Neural cell (in vitro differentiated cells): Measurements from ENCODE around the gene MYO3A. TPM values are rescaled to one million over a fixed set of nuclear protein-coding genes. Genes with fewer than 3 reads are reported as not detected.

ENCODE experiments used
- H2AFZ ChIP-seq: fragments of 200-600, 300-800 bp; sonication (generic), shearing (Covaris generic); 2 replicates; pipeline ENCODE4 v1.6.0; 2014; ENCODE audit warnings: low read depth, mild to moderate bottlenecking, antibody characterized with exemption, low read length, moderate library complexity
- H3F3A ChIP-seq: fragments of 200-600 bp; shearing (Covaris generic); 2 replicates; pipeline ENCODE4 v1.6.1; 2016; ENCODE audit warnings: mild to moderate bottlenecking, moderate library complexity, mixed read lengths, antibody characterized with exemption, low read length; ENCODE audit not compliant: insufficient read depth, poor library complexity, severe bottlenecking
- H3K27ac ChIP-seq: fragments of 200-600, 300-800 bp; sonication (generic), shearing (Covaris generic); 2 replicates; pipeline ENCODE4 v1.5.1; 2014; ENCODE audit warnings: mild to moderate bottlenecking, low read length, moderate library complexity
- H3K27me3 ChIP-seq: fragments of 300-800, 200-600 bp; sonication (generic), shearing (Covaris generic); 2 replicates; pipeline ENCODE4 v1.6.0; 2014; ENCODE audit warnings: mild to moderate bottlenecking, low read depth, low read length, moderate library complexity; ENCODE audit not compliant: insufficient read depth
- H3K36me3 ChIP-seq: fragments of 300-800, 200-600 bp; sonication (generic), shearing (Covaris generic); 2 replicates; pipeline ENCODE4 v1.5.1; 2014; ENCODE audit warnings: mild to moderate bottlenecking, antibody characterized with exemption, low read length, moderate library complexity; ENCODE audit not compliant: insufficient read depth
- H3K4me2 ChIP-seq: fragments of 300-800, 200-600 bp; sonication (generic), shearing (Covaris generic); 2 replicates; pipeline ENCODE4 v1.6.0; 2014; ENCODE audit warnings: mild to moderate bottlenecking, low read length
- H3K4me3 ChIP-seq: fragments of 300-800, 200-600 bp; sonication (generic), shearing (Covaris generic); 2 replicates; pipeline ENCODE4 v1.5.1; 2014; ENCODE audit warnings: mild to moderate bottlenecking, low read length, moderate library complexity
- H3K79me2 ChIP-seq: fragments of 200-600 bp; shearing (Covaris generic); replicated peaks from 2 replicates; pipeline ENCODE4 v1.6.0; 2014; ENCODE audit warnings: mild to moderate bottlenecking, low read length, moderate library complexity; ENCODE audit not compliant: insufficient read depth
- H3K9ac ChIP-seq: fragments of 300-800, 200-600 bp; sonication (generic), shearing (Covaris generic); 2 replicates; pipeline ENCODE4 v1.6.1; 2016; ENCODE audit warnings: mild to moderate bottlenecking, low read length, mixed read lengths
- H3K9me2 ChIP-seq: fragments of 200-600 bp; shearing (Covaris generic); 2 replicates; pipeline ENCODE4 v1.6.1; 2016; ENCODE audit warnings: mild to moderate bottlenecking, low read length, mixed read lengths; ENCODE audit not compliant: insufficient read depth
- H3K9me3 ChIP-seq: fragments of 200-600, 300-800 bp; sonication (generic), shearing (Covaris generic); 2 replicates; pipeline ENCODE4 v1.6.1; 2016; ENCODE audit warnings: mild to moderate bottlenecking, mixed run types, low read length, moderate library complexity, mixed read lengths
- H4K20me1 ChIP-seq: fragments of 200-600 bp; shearing (Covaris generic); 2 replicates; pipeline ENCODE4 v1.6.1; 2016; ENCODE audit warnings: mild to moderate bottlenecking, mixed run types; ENCODE audit not compliant: insufficient read depth
- CTCF ChIP-seq: fragments of 450-650 bp; IDR thresholded peaks from 2 replicates; pipeline ENCODE4 v1.5.1; 2014; ENCODE audit warnings: antibody characterized with exemption, mild to moderate bottlenecking, moderate library complexity; ENCODE audit not compliant: poor library complexity, severe bottlenecking
- EP300 ChIP-seq: fragments of 450-650 bp; conservative IDR thresholded peaks from 2 replicates; pipeline ENCODE4 v1.6.1; 2014; ENCODE audit warnings: antibody characterized with exemption, mild to moderate bottlenecking, moderate library complexity; ENCODE audit not compliant: poor library complexity, severe bottlenecking
- EZH2 ChIP-seq: fragments of 200-600, 300-800 bp; shearing (Covaris generic), sonication (generic); IDR thresholded peaks from 2 replicates; pipeline ENCODE4 v1.6.1; 2014; ENCODE audit warnings: antibody characterized with exemption, low read length, borderline replicate concordance, mild to moderate bottlenecking; ENCODE audit not compliant: insufficient read depth, poor library complexity, severe bottlenecking
- MXI1 ChIP-seq: fragments of 450-650 bp; conservative IDR thresholded peaks from 2 replicates; pipeline ENCODE4 v1.6.1; 2014; ENCODE audit warnings: antibody characterized with exemption, mild to moderate bottlenecking; ENCODE audit not compliant: poor library complexity, severe bottlenecking
- POLR2AphosphoS5 ChIP-seq: IDR thresholded peaks from 2 replicates; pipeline ENCODE4 v1.6.1; 2012
- RAD21 ChIP-seq: fragments of 450-650 bp; conservative IDR thresholded peaks from 2 replicates; pipeline ENCODE4 v1.6.1; 2014; ENCODE audit warnings: antibody characterized with exemption, mild to moderate bottlenecking, moderate library complexity
- REST ChIP-seq: IDR thresholded peaks from 2 replicates; pipeline ENCODE4 v1.6.1; 2012; ENCODE audit warnings: borderline replicate concordance
- SMC3 ChIP-seq: fragments of 450-650 bp; conservative IDR thresholded peaks from 2 replicates; pipeline ENCODE4 v1.6.1; 2014; ENCODE audit warnings: antibody characterized with exemption, mild to moderate bottlenecking, moderate library complexity; ENCODE audit not compliant: poor library complexity
- TAF1 ChIP-seq: IDR thresholded peaks from 2 replicates; pipeline ENCODE4 v1.6.1; 2012; ENCODE audit warnings: low read depth
- polyA plus RNA-seq: library from polyadenylated mRNA; depleted of rRNA; stranded (reverse); fragments of >200 nt; gene quantifications from 2 replicates; pipeline ENCODE4 v1.2.3, GENCODE V29; 2014

The MYO3A gene
- polyA plus RNA-seq, 1 donor from 2014 or later, result 4.1 TPM

GRCh38 chr10:26043469-26043868 is 109.4 kb downstream of the MYO3A start:
- Histone ChIP-seq H4K20me1 (no peaks in the 10 kb centered on the region), H3K27ac (no peak overlapping the region)

GRCh38 chr10:26044141-26044749 is 110.2 kb downstream of the MYO3A start:
- no peak overlapping the region for H3K4me3 ChIP-seq
- H3K79me2 ChIP-seq, result no peaks in the 10 kb centered on the region
- H3K4me2 ChIP-seq, result no peak overlapping the region
- H3K27ac ChIP-seq, result no peak overlapping the region
- no peak overlapping the region for H3K9ac ChIP-seq
- no peaks in the 10 kb centered on the region for H3K36me3 ChIP-seq
- no peaks in the 10 kb centered on the region for H3K27me3 ChIP-seq
- H3F3A ChIP-seq, result no peaks in the 10 kb centered on the region
- no peaks in the 10 kb centered on the region for H3K9me3 ChIP-seq
- H4K20me1 ChIP-seq, result no peaks in the 10 kb centered on the region
- no peaks in the 10 kb centered on the region for H3K9me2 ChIP-seq
- H2AFZ ChIP-seq, result no peak overlapping the region
- no peak for TF ChIP-seq POLR2AphosphoS5
- TF ChIP-seq CTCF, result no peak
- TF ChIP-seq RAD21, result no peak
- TF ChIP-seq MXI1, result no peak
- no peak for TF ChIP-seq REST
- TF ChIP-seq SMC3, result no peak

More at GRCh38 chr10:26043469-26043868, 109.4 kb downstream of the MYO3A start:
- no peak overlapping the region for H2AFZ ChIP-seq
- H3K9me2 ChIP-seq, result no peaks in the 10 kb centered on the region
- TF ChIP-seq REST, result no peak
- TF ChIP-seq TAF1, result no peak
- TF ChIP-seq EZH2, result no peak
- no peak for TF ChIP-seq SMC3
- TF ChIP-seq EP300, result no peak
- TF ChIP-seq MXI1, result no peak
- TF ChIP-seq CTCF, result no peak
- no peak for TF ChIP-seq RAD21
- TF ChIP-seq POLR2AphosphoS5, result no peak
- H3K27me3 ChIP-seq, result no peaks in the 10 kb centered on the region
- no peak overlapping the region for H3K9ac ChIP-seq
- no peaks in the 10 kb centered on the region for H3K9me3 ChIP-seq
- no peaks in the 10 kb centered on the region for H3K79me2 ChIP-seq
- H3K4me2 ChIP-seq, result no peak overlapping the region
- H3K4me3 ChIP-seq, result no peak overlapping the region
- H3K36me3 ChIP-seq, result no peaks in the 10 kb centered on the region
- H3F3A ChIP-seq, result no peaks in the 10 kb centered on the region
